Muscle of leg (tissue), 11 donors: Measurements from ENCODE around the gene DEPDC1B. TPM values are rescaled to one million over a fixed set of nuclear protein-coding genes. Genes with fewer than 3 reads are reported as not detected.
"Not testable (repeated sequence)": the region's sequence is repeated elsewhere in the genome, so short reads cannot be mapped to it uniquely, and the experiment has no call there.

ENCODE experiments used
- DNase-seq: peaks from one replicate; pipeline ENCODE4 v3.0.0; 2013
- H3K27ac ChIP-seq: one replicate; pipeline ENCODE4 v1.5.1; 2013; ENCODE audit warnings: mild to moderate bottlenecking, low read length, control low read depth
- H3K27me3 ChIP-seq: one replicate; pipeline ENCODE4 v1.6.1; 2013; ENCODE audit warnings: low read length; ENCODE audit not compliant: control insufficient read depth, insufficient read depth
- H3K36me3 ChIP-seq: one replicate; pipeline ENCODE4 v1.6.1; 2013; ENCODE audit warnings: low read length; ENCODE audit not compliant: control insufficient read depth, insufficient read depth
- H3K4me1 ChIP-seq: one replicate; pipeline ENCODE4 v1.6.1; 2013; ENCODE audit warnings: low read length; ENCODE audit not compliant: control insufficient read depth, insufficient read depth
- H3K4me3 ChIP-seq: one replicate; pipeline ENCODE4 v1.5.1; 2013; ENCODE audit warnings: low read length, control low read depth
- H3K9me3 ChIP-seq: replicated peaks from 2 replicates; pipeline ENCODE4 v1.6.1; 2013; ENCODE audit warnings: low read depth, low read length; ENCODE audit not compliant: control insufficient read depth
- WGBS: methylation state at CpG from one replicate; pipeline ENCODE4 v1.1.5; 2013; ENCODE audit warnings: missing lambda C conversion rate; ENCODE audit not compliant: insufficient coverage; 5-methylcytosine and 5-hydroxymethylcytosine counted together
- polyA plus RNA-seq, 8 donors: library from polyadenylated mRNA; unstranded; fragments of 120-200 nt; gene quantifications; one replicate each; pipeline versions ENCODE4 v1.2.1 to v1.2.3, GENCODE V29; 2013; ENCODE audit warnings: inconsistent platforms in 1 of 8, low replicate concordance in 1 of 8; ENCODE audit not compliant: insufficient read length in 8 of 8, insufficient read depth in 1 of 8
- total RNA-seq: library from RNA; stranded (reverse); fragments of 120-200 nt; gene quantifications from one replicate; pipeline ENCODE4 v1.2.4, GENCODE V29; 2013

DEPDC1B gene
- total and polyA plus RNA-seq, 9 donors: 3.6 to 6.4 (median 5.2) TPM

- not testable (repeated sequence) for H3K4me3 ChIP-seq, H3K4me1 ChIP-seq, H3K27me3 ChIP-seq, DNase-seq, H3K27ac ChIP-seq, H3K36me3 ChIP-seq, H3K9me3 ChIP-seq
- no CpG with 5 or more reads among the region's 6 CpGs for WGBS
These were observed 112.7 kb downstream of the DEPDC1B start for GRCh38 chr5:60587312-60587711.

GRCh38 chr5:60586307-60586901 is 113.6 kb downstream of the DEPDC1B start:
- Histone ChIP-seq H3K36me3 (no peaks in the 10 kb centered on the region), H3K27ac (no peak overlapping the region), H3K27me3 (no peaks in the 10 kb centered on the region), H3K4me1 (no peaks in the 10 kb centered on the region), H3K4me3 (no peak overlapping the region), H3K9me3 (no peaks in the 10 kb centered on the region)
- peak; percentile 48 for DNase-seq
- WGBS: no CpG with 5 or more reads among the region's 1 CpG

DNA sequence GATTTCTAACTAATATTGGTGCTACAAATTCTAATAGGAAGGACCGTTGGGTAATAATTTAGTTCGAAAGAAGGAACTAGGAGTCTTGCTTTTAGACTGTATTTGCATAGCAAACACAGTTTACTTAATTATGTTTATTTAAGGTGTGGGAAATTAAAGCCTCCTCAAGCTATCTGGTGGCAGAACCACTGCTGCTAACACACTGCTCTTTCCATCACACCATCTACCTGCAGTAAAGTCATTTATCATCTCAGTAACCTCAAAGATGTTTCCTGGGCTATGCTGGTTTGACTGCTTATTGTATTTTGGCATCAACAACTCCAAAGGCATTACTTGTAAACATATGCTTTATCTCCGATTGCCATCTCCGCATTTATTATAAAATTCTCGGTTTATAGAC is 114.3 kb downstream of the DEPDC1B start:
- H3K4me3 ChIP-seq: no peak overlapping the region
- no peaks in the 10 kb centered on the region for H3K27me3 ChIP-seq
- no peaks in the 10 kb centered on the region for H3K4me1 ChIP-seq
- no peaks in the 10 kb centered on the region for H3K9me3 ChIP-seq
- H3K36me3 ChIP-seq: no peaks in the 10 kb centered on the region
- no CpG with 5 or more reads among the region's 5 CpGs for whole genome bisulfite sequencing
- no peak for DNase-seq
- no peak overlapping the region for H3K27ac ChIP-seq

GRCh38 chr5:60584304-60584703 is 115.7 kb downstream of the DEPDC1B start:
- H3K36me3 ChIP-seq: no peaks in the 10 kb centered on the region
- H3K4me3 ChIP-seq: no peak overlapping the region
- H3K27me3 ChIP-seq: no peaks in the 10 kb centered on the region
- no peak for DNase-seq
- H3K4me1 ChIP-seq: no peaks in the 10 kb centered on the region
- no CpG with 5 or more reads among the region's 2 CpGs for WGBS
- H3K9me3 ChIP-seq: no peaks in the 10 kb centered on the region
- H3K27ac ChIP-seq: no peak overlapping the region

GRCh38 chr5:60583616-60584015 is 116.3 kb downstream of the DEPDC1B start:
- H3K4me3 ChIP-seq: no peak overlapping the region
- H3K36me3 ChIP-seq: no peaks in the 10 kb centered on the region
- no peaks in the 10 kb centered on the region for H3K27me3 ChIP-seq
- H3K27ac ChIP-seq: no peak overlapping the region
- no peaks in the 10 kb centered on the region for H3K4me1 ChIP-seq
- DNase-seq: no peak
- no peaks in the 10 kb centered on the region for H3K9me3 ChIP-seq

DNA sequence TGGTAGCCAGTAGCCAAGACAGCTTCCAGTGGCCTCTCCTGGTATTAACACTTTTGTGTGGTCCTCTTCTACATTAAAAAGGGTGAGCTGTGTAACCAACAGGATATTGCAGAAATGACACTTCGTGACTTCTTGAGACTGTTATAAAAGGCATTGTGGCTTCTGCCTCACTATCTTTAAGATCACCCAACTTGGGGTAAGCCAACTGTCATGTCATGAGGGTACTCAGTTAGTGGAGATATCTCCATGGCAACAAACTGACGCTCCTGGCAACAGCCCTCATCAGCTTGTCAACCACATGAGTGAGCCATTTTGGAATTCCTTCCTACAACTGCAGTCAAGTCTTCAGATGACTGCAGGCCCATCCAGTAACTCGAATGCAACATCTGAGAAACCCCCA is 121.7 kb downstream of the DEPDC1B start:
- Histone ChIP-seq H3K27me3 (no peaks in the 10 kb centered on the region), H3K9me3 (no peaks in the 10 kb centered on the region), H3K36me3 (no peaks in the 10 kb centered on the region), H3K4me3 (no peak overlapping the region), H3K27ac (no peak overlapping the region), H3K4me1 (no peaks in the 10 kb centered on the region)
- DNase-seq: no peak
- 40% methylated on average over 1 of the region's 3 CpGs for WGBS

DNA sequence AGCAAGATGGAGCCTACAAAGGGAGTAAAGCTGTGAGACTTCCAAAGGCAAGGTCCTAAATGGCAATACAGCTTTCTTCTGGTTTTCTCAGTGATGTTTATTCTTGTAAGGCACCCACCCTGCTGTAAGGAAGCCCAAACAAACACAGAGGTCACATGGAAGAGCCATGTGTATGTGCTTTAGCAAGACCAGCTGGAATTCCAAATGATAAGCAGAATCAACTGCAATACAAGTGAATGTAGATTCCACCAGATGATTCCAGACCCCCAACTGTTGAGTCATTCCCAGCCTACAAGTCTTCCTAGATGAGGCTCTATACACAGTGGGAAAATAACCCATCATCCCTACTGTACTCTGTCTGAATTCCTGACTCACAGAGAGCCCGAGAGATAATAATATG is 122.8 kb downstream of the DEPDC1B start:
- Histone ChIP-seq H3K9me3 (no peaks in the 10 kb centered on the region), H3K27ac (no peak overlapping the region), H3K36me3 (no peaks in the 10 kb centered on the region), H3K4me3 (no peak overlapping the region), H3K27me3 (no peaks in the 10 kb centered on the region), H3K4me1 (no peaks in the 10 kb centered on the region)
- DNase-seq: no peak
- no CpG with 5 or more reads among the region's 1 CpG for WGBS

- H3K9me3 ChIP-seq: no peaks in the 10 kb centered on the region
- DNase-seq: no peak
- no peak overlapping the region for H3K27ac ChIP-seq
- no CpG with 5 or more reads among the region's 2 CpGs for WGBS
- H3K36me3 ChIP-seq: no peaks in the 10 kb centered on the region
- no peak overlapping the region for H3K4me3 ChIP-seq
- H3K27me3 ChIP-seq: no peaks in the 10 kb centered on the region
- no peaks in the 10 kb centered on the region for H3K4me1 ChIP-seq
These were observed 123.5 kb downstream of the DEPDC1B start for GRCh38 chr5:60576425-60576824.

- Histone ChIP-seq H3K27me3 (no peaks in the 10 kb centered on the region), H3K36me3 (no peaks in the 10 kb centered on the region), H3K4me1 (no peaks in the 10 kb centered on the region), H3K9me3 (peaks cover 7% of the 10 kb centered on the region), H3K27ac (no peak overlapping the region), H3K4me3 (no peak overlapping the region)
- no peak for DNase-seq
- 100% methylated on average over 2 of the region's 2 CpGs for WGBS
These were observed 131.3 kb downstream of the DEPDC1B start for GRCh38 chr5:60568646-60569045.

DNA sequence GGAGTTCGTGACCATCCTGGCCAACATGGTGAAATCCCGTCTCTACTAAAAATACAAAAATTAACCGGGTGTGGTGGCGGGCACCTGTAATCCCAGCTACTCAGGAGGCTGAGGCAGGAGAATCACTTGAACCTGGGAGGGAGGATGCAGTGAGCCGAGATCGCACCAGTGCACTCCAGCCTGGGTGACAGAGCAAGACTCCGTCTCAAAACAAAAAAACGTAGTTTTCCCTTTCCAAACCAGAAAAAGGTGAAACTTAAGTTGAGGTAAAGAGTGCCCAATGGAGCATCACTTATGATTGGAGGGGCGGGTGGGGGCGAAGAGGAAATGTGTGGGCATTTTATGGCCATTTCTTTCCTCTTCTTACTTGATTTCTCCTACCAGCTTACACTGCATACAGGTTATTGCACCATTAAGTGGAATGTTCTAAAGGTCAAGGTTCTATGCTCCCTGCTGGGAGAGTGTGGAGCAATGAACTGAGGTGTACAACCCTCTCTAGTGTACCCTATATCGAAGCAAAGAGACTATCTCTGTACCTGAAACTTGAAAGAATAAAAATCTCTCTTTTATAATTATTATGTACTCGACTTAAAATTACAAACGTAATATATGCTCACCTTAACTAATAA is 136.2 kb downstream of the DEPDC1B start:
- Histone ChIP-seq H3K9me3 (peaks cover 5% of the 10 kb centered on the region), H3K27me3 (no peaks in the 10 kb centered on the region), H3K27ac (no peak overlapping the region), H3K4me1 (no peaks in the 10 kb centered on the region), H3K4me3 (no peak overlapping the region), H3K36me3 (no peaks in the 10 kb centered on the region)
- 87% methylated on average over 4 of the region's 13 CpGs for WGBS
- no peak for DNase-seq

DNA sequence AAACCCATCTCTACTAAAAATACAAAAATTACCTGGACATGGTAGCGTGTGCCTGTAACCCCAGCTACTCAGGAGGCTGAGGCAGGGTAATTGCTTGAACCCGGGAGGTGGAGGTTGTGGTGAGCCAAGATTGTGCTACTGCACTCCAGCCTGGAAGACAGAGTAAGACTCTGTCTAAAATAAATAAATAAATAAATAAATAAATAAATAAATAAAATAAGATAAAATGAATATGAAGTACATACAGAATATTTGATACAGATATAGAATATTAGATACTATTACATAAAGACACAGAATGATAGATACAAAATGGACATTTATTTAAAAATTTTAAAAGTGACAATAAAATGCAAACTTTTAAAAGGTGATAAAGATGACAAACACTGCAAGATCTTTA is 146.7 kb downstream of the DEPDC1B start:
- not testable (repeated sequence) for H3K27me3 ChIP-seq, H3K4me1 ChIP-seq, H3K4me3 ChIP-seq, DNase-seq, H3K36me3 ChIP-seq, H3K9me3 ChIP-seq, H3K27ac ChIP-seq
- WGBS: no CpG with 5 or more reads among the region's 2 CpGs
